K562 (cell line): ENCODE measurements around the gene CHRNA9.

Experiments used
- GTF2F1 ChIP-seq: IDR thresholded peaks from 2 replicates; pipeline ENCODE4 v1.6.1; 2011; ENCODE audit warnings: low read depth, low read length, improper control_type of control experiment
- MAFK ChIP-seq: IDR thresholded peaks from 2 replicates; pipeline ENCODE4 v1.6.1; 2011; ENCODE audit warnings: low read length, improper control_type of control experiment
- RUNX1 ChIP-seq: sonication (generic); IDR thresholded peaks from 2 replicates; pipeline ENCODE4 v1.6.1; 2016; ENCODE audit warnings: antibody characterized with exemption, low read depth
- STAT6 ChIP-seq: sonication (generic); formaldehyde crosslinking; IDR thresholded peaks from 2 replicates; pipeline ENCODE4 v1.8.1; 2023; ENCODE audit warnings: mild to moderate bottlenecking, missing genetic modification reagents
- XRCC3 ChIP-seq: fragments of 450-650 bp; IDR thresholded peaks from 2 replicates; pipeline ENCODE4 v1.6.1; 2017; ENCODE audit warnings: mild to moderate bottlenecking, moderate library complexity
- ZNF133 ChIP-seq: fragments of 250-450 bp; sonication (Bioruptor Pico); IDR thresholded peaks from 2 replicates; pipeline ENCODE4 v1.4.0; 2020; ENCODE audit warnings: mild to moderate bottlenecking
- ZNF217 ChIP-seq: sonication (generic); formaldehyde crosslinking; IDR thresholded peaks from 2 replicates; pipeline ENCODE4 v1.8.0; 2022; ENCODE audit warnings: mild to moderate bottlenecking, missing genetic modification reagents
- ZNF766 ChIP-seq: fragments of 200-800 bp; sonication (Bioruptor generic); conservative IDR thresholded peaks from 2 replicates; pipeline ENCODE4 v1.6.1; 2016; ENCODE audit warnings: missing genetic modification characterization, missing compliant biosample characterization
- ZNF785 ChIP-seq: fragments of 250-450 bp; sonication (Bioruptor Pico); IDR thresholded peaks from 2 replicates; pipeline ENCODE4 v1.4.0; 2020; ENCODE audit warnings: mild to moderate bottlenecking
- TF ChIP-seq, protein P1 (sequence below), 2 experiments: fragments of 450-650 bp in 1 of 2; sonication (generic) in 1 of 2; formaldehyde crosslinking; conservative IDR thresholded peaks; 2 replicates each; pipeline versions ENCODE4 v1.4.0 to v1.8.1; 2020 to 2022; ENCODE audit warnings: mild to moderate bottlenecking in 1 of 2, missing genetic modification reagents in 1 of 2
- TF ChIP-seq, protein P2 (sequence below), 3 experiments: IDR thresholded peaks in 2 of 3; conservative IDR thresholded peaks in 1 of 3; 2 replicates each; pipeline ENCODE4 v1.5.1; 2011 to 2012; ENCODE audit warnings: low read length in 3 of 3, mild to moderate bottlenecking in 3 of 3, control low read depth in 2 of 3, improper control_type of control experiment in 1 of 3, inconsistent platforms in 1 of 3, low read depth in 1 of 3, mixed read lengths in 1 of 3, moderate library complexity in 1 of 3; ENCODE audit not compliant: insufficient read depth in 2 of 3
- TF ChIP-seq, protein P3 (sequence below): fragments of 200-600 bp; sonication (generic); IDR thresholded peaks from one replicate; pipeline ENCODE4 v1.6.1; 2012; ENCODE audit warnings: mild to moderate bottlenecking, low read depth, low read length, inconsistent platforms

DNA sequence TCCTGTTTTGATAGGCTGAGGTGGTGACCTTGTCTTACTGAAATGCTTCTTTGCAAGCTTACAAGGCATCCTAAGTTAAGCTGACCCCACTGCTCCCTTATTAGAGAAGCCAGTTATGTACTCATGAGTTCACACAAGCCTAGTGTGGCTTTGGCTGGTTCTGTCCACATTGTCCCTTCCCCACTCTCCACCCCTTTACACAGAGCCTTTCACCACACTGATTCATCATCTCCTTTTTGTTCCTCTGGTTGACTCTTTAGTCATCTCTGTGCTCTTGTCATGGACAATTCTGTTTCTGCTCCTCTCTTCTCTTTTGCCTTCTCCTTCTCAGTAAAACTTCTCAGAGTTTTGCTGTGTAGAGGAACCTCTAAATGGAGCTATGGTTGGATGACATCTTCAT is 4.9 kb downstream of the CHRNA9 start:
- no peak for TF ChIP-seq ZNF785 (CRISPR knock-in tag)
- no peak for TF ChIP-seq MAFK
- TF ChIP-seq XRCC3, result no peak
- no peak for TF ChIP-seq RUNX1
- TF ChIP-seq, protein P1, sequence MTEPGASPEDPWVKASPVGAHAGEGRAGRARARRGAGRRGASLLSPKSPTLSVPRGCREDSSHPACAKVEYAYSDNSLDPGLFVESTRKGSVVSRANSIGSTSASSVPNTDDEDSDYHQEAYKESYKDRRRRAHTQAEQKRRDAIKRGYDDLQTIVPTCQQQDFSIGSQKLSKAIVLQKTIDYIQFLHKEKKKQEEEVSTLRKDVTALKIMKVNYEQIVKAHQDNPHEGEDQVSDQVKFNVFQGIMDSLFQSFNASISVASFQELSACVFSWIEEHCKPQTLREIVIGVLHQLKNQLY (CRISPR knock-in tag; conservative IDR thresholded peaks at IDR 0.05), result no peak
- no peak for TF ChIP-seq STAT6
- no peak for TF ChIP-seq ZNF133
- TF ChIP-seq ZNF217 (CRISPR knock-in tag), result no peak
- TF ChIP-seq, protein P2, sequence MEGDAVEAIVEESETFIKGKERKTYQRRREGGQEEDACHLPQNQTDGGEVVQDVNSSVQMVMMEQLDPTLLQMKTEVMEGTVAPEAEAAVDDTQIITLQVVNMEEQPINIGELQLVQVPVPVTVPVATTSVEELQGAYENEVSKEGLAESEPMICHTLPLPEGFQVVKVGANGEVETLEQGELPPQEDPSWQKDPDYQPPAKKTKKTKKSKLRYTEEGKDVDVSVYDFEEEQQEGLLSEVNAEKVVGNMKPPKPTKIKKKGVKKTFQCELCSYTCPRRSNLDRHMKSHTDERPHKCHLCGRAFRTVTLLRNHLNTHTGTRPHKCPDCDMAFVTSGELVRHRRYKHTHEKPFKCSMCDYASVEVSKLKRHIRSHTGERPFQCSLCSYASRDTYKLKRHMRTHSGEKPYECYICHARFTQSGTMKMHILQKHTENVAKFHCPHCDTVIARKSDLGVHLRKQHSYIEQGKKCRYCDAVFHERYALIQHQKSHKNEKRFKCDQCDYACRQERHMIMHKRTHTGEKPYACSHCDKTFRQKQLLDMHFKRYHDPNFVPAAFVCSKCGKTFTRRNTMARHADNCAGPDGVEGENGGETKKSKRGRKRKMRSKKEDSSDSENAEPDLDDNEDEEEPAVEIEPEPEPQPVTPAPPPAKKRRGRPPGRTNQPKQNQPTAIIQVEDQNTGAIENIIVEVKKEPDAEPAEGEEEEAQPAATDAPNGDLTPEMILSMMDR (IDR thresholded peaks at IDR 0.05 in 2 of 3, conservative IDR thresholded peaks at IDR 0.05 in 1 of 3; ENCODE audit: insufficient read depth in 2 of 3, low read depth in 1 of 3, low read length in 3 of 3), result no peak
- TF ChIP-seq GTF2F1, result no peak
- TF ChIP-seq, protein P3, sequence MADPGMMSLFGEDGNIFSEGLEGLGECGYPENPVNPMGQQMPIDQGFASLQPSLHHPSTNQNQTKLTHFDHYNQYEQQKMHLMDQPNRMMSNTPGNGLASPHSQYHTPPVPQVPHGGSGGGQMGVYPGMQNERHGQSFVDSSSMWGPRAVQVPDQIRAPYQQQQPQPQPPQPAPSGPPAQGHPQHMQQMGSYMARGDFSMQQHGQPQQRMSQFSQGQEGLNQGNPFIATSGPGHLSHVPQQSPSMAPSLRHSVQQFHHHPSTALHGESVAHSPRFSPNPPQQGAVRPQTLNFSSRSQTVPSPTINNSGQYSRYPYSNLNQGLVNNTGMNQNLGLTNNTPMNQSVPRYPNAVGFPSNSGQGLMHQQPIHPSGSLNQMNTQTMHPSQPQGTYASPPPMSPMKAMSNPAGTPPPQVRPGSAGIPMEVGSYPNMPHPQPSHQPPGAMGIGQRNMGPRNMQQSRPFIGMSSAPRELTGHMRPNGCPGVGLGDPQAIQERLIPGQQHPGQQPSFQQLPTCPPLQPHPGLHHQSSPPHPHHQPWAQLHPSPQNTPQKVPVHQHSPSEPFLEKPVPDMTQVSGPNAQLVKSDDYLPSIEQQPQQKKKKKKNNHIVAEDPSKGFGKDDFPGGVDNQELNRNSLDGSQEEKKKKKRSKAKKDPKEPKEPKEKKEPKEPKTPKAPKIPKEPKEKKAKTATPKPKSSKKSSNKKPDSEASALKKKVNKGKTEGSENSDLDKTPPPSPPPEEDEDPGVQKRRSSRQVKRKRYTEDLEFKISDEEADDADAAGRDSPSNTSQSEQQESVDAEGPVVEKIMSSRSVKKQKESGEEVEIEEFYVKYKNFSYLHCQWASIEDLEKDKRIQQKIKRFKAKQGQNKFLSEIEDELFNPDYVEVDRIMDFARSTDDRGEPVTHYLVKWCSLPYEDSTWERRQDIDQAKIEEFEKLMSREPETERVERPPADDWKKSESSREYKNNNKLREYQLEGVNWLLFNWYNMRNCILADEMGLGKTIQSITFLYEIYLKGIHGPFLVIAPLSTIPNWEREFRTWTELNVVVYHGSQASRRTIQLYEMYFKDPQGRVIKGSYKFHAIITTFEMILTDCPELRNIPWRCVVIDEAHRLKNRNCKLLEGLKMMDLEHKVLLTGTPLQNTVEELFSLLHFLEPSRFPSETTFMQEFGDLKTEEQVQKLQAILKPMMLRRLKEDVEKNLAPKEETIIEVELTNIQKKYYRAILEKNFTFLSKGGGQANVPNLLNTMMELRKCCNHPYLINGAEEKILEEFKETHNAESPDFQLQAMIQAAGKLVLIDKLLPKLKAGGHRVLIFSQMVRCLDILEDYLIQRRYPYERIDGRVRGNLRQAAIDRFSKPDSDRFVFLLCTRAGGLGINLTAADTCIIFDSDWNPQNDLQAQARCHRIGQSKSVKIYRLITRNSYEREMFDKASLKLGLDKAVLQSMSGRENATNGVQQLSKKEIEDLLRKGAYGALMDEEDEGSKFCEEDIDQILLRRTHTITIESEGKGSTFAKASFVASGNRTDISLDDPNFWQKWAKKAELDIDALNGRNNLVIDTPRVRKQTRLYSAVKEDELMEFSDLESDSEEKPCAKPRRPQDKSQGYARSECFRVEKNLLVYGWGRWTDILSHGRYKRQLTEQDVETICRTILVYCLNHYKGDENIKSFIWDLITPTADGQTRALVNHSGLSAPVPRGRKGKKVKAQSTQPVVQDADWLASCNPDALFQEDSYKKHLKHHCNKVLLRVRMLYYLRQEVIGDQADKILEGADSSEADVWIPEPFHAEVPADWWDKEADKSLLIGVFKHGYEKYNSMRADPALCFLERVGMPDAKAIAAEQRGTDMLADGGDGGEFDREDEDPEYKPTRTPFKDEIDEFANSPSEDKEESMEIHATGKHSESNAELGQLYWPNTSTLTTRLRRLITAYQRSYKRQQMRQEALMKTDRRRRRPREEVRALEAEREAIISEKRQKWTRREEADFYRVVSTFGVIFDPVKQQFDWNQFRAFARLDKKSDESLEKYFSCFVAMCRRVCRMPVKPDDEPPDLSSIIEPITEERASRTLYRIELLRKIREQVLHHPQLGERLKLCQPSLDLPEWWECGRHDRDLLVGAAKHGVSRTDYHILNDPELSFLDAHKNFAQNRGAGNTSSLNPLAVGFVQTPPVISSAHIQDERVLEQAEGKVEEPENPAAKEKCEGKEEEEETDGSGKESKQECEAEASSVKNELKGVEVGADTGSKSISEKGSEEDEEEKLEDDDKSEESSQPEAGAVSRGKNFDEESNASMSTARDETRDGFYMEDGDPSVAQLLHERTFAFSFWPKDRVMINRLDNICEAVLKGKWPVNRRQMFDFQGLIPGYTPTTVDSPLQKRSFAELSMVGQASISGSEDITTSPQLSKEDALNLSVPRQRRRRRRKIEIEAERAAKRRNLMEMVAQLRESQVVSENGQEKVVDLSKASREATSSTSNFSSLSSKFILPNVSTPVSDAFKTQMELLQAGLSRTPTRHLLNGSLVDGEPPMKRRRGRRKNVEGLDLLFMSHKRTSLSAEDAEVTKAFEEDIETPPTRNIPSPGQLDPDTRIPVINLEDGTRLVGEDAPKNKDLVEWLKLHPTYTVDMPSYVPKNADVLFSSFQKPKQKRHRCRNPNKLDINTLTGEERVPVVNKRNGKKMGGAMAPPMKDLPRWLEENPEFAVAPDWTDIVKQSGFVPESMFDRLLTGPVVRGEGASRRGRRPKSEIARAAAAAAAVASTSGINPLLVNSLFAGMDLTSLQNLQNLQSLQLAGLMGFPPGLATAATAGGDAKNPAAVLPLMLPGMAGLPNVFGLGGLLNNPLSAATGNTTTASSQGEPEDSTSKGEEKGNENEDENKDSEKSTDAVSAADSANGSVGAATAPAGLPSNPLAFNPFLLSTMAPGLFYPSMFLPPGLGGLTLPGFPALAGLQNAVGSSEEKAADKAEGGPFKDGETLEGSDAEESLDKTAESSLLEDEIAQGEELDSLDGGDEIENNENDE, result no peak
- no peak for TF ChIP-seq ZNF766 (CRISPR knock-in tag)
